Stimulated activated CD8-positive, alpha-beta memory T cell treated with anti-CD3 and anti-CD28 coated beads, Interleukin-15, amount 100 ng/mL, for 48 hours (primary cell): ENCODE measurements around the gene PEX26.
A peak's percentile ranks its signal among the peaks of the same experiment; 100 is the strongest.
"Not testable (repeated sequence)": the region's sequence is repeated elsewhere in the genome, so short reads cannot be mapped to it uniquely, and the experiment has no call there.

Source experiments
- DNase-seq, 2 donors: peaks; one replicate each; pipeline ENCODE4 v3.0.0-alpha.2; 2020; ENCODE audit warnings: low read depth in 2 of 2

PEX26 gene

GRCh38 chr22:18077639-18078328 is at the start of gene PEX26:
Gene PEX26 (plus strand): TSS chr22:18077990. CDS start chr22:18078377, 387 bp downstream.
- peak; percentile 93 to 94 for DNase-seq

- no peak for DNase-seq
Observed at GRCh38 chr22:18028817-18029527, 48.8 kb upstream of the PEX26 start.

GRCh38 chr22:18029686-18030267 is 48.0 kb upstream of the PEX26 start:
- no peak for DNase-seq

- DNase-seq = no peak
Observed at GRCh38 chr22:18031695-18032454, 45.9 kb upstream of the PEX26 start.

GRCh38 chr22:18032455-18033101 is 45.2 kb upstream of the PEX26 start:
- DNase-seq = no peak

- no peak for DNase-seq
Observed at GRCh38 chr22:18033204-18033998, 44.4 kb upstream of the PEX26 start.

GRCh38 chr22:18034076-18034475 is 43.7 kb upstream of the PEX26 start:
- no peak for DNase-seq

GRCh38 chr22:18035751-18036150 is 42.0 kb upstream of the PEX26 start:
- DNase-seq = no peak

GRCh38 chr22:18040898-18041297 is 36.9 kb upstream of the PEX26 start:
- not testable (repeated sequence) for DNase-seq

GRCh38 chr22:18042685-18043084 is 35.1 kb upstream of the PEX26 start:
- DNase-seq = no peak

- no peak for DNase-seq
Observed at GRCh38 chr22:18044548-18045271, 33.1 kb upstream of the PEX26 start.

GRCh38 chr22:18045794-18046193 is 32.0 kb upstream of the PEX26 start:
- no peak for DNase-seq

GRCh38 chr22:18048041-18048440 is 29.7 kb upstream of the PEX26 start:
- DNase-seq = no peak

GRCh38 chr22:18048441-18048898 is 29.3 kb upstream of the PEX26 start:
- no peak for DNase-seq

- no peak for DNase-seq
Observed at GRCh38 chr22:18050065-18050464, 27.7 kb upstream of the PEX26 start.

- not testable (repeated sequence) for DNase-seq
Observed at GRCh38 chr22:18051113-18051512, 26.7 kb upstream of the PEX26 start.

GRCh38 chr22:18053216-18053946 is 24.4 kb upstream of the PEX26 start:
- DNase-seq = not testable (repeated sequence)

- DNase-seq = no peak
Observed at GRCh38 chr22:18055619-18056160, 22.1 kb upstream of the PEX26 start.

- DNase-seq = no peak
Observed at GRCh38 chr22:18056161-18056666, 21.6 kb upstream of the PEX26 start.
